Smooth muscle cell of the brain vasculature (primary cell): ENCODE measurements around the gene RRN3.
"Not testable (repeated sequence)": the region's sequence is repeated elsewhere in the genome, so short reads cannot be mapped to it uniquely, and the experiment has no call there.

Experiments
- DNase-seq: peaks from one replicate; pipeline ENCODE4 v3.0.0-alpha.2; 2012; ENCODE audit warnings: low read depth, low spot score

RRN3 gene

GRCh38 chr16:15028801-15029698 lies 65.0 kb downstream of the RRN3 start:
- not testable (repeated sequence) for DNase-seq

- not testable (repeated sequence) for DNase-seq
Measured at GRCh38 chr16:15028345-15028715, 65.7 kb downstream of the RRN3 start.

GRCh38 chr16:15027503-15028344 lies 66.3 kb downstream of the RRN3 start:
- not testable (repeated sequence) for DNase-seq

GRCh38 chr16:15027051-15027450 lies 67.0 kb downstream of the RRN3 start:
- DNase-seq = not testable (repeated sequence)

- DNase-seq = not testable (repeated sequence)
Measured at GRCh38 chr16:15025234-15025951, 68.7 kb downstream of the RRN3 start.

- not testable (repeated sequence) for DNase-seq
Measured at GRCh38 chr16:15024858-15025199, 69.2 kb downstream of the RRN3 start.

GRCh38 chr16:15023381-15024077 lies 70.5 kb downstream of the RRN3 start:
- not testable (repeated sequence) for DNase-seq

- not testable (repeated sequence) for DNase-seq
Measured at GRCh38 chr16:15022194-15022593, 71.9 kb downstream of the RRN3 start.

- DNase-seq = not testable (repeated sequence)
Measured at GRCh38 chr16:15021429-15021828, 72.6 kb downstream of the RRN3 start.

- DNase-seq = not testable (repeated sequence)
Measured at GRCh38 chr16:15016951-15017580, 77.0 kb downstream of the RRN3 start.

- DNase-seq = not testable (repeated sequence)
Measured at GRCh38 chr16:15016354-15016753, 77.7 kb downstream of the RRN3 start.

GRCh38 chr16:15015671-15016070 lies 78.4 kb downstream of the RRN3 start:
- DNase-seq = not testable (repeated sequence)

GRCh38 chr16:15012941-15013340 lies 81.1 kb downstream of the RRN3 start:
- DNase-seq = not testable (repeated sequence)
